K562 treated with DMSO at 1 percent for 4 hours (cell line): Measurements from ENCODE around the gene TUBG1. TPM values are rescaled to one million over a fixed set of nuclear protein-coding genes. Genes with fewer than 3 reads are reported as not detected.

Experiments
- total RNA-seq: library from RNA; unstranded; fragments of 300-600 nt; gene quantifications from 2 replicates; pipeline ENCODE4 v1.2.3, GENCODE V29; 2022; ENCODE audit not compliant: insufficient read depth

Gene TUBG1
- 113 and 129 TPM in 2 replicates for total RNA-seq

DNA sequence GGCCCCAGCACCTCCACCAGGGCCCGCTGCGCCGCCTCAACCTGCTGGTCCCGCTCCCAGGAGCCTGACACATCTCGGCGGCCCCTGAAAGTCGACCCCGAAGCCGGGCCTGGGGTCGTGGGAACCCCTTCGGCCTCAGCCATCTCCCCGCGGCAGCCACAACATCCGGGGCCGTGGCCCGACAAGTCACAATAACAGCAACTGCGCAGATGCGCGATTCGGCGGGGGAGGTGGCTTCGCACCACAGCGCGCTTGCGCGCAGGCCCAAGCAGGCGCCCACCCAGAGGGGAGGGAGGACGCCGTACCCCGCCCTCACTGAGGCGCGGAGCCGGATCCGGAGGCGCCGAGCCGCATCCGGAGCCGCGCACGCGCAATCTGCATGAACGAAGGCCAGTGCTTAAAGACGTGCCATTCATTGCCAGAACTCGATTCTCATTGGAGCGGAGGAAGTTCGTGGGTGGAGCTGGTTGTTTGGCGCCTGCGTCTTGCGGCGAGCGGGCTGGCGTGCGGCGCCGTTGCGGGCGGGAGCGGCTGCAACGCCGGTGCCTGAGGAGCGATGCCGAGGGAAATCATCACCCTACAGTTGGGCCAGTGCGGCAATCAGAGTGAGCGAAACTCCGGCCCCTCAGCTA is at the start of gene TUBG1, which contains the start of gene RETREG3:
Gene TUBG1 (plus strand): TSS at position 502 of the 632 bp plus-strand sequence. CDS start 55 bp downstream, at position 557.
Gene RETREG3 (minus strand): TSS at position 193 of the 632 bp plus-strand sequence. CDS start 50 bp downstream, at position 143.

DNA sequence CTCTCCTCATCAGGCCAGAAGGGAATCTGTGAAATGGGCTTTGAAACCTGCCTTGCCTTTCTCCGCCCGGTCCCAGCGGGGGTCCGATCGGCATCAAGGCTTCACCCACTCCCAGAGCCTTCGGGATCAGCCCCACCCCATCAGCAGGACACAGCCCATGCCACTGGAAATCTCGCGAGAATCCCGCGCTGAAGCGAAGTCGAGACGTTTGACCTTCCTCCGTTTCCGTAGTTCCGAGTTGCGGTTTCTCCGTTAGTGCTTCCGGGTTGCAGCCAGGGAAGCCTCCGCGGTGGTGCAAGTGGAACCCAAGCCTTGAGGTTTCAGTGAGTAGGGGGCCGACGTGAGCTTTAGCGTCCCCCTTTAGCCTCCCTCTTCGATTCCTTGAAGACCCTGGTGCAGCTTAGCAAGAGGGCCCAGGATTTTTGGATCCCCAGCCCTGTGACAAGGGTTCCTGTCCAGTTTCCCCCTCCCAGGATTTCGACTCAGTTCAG is 47.5 kb upstream of the TUBG1 start, which contains the start of gene COASY:
Gene COASY (plus strand): TSS at position 252 of the 491 bp plus-strand sequence. CDS start 475 bp downstream, outside the sequence.

DNA sequence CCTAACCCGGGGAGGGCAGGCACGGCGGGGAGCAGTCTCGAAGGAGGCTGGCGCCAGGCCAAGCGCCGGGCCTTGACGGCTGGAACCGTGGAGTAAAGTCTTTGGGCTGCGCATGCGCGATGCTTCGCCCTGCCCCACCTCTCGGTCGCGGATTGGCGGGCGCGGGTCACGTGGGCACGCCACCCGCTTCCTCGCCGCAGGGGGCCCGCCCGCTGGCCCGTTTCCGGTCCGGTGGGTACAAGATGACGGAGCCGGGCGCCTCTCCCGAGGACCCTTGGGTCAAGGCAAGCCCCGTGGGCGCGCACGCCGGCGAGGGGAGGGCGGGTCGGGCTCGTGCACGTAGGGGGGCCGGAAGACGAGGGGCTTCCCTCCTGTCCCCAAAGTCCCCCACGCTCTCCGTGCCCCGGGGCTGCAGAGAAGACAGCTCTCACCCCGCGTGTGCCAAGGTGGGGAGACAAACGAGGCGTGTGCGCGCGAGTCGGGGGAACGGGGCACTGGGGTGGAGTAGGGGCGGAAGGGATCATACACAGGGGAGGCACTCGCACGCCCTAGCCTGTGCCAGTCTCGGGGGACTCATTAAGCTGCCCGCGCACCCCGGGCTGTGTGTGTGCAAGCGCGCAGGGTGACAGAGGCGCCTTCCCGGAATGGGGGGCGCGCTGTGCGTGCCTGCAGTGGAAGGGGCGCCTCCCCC is 42.5 kb upstream of the TUBG1 start, which contains the start of gene MLX:
Gene MLX (plus strand): TSS at position 218 of the 691 bp plus-strand sequence. CDS start 25 bp downstream, at position 243.

DNA sequence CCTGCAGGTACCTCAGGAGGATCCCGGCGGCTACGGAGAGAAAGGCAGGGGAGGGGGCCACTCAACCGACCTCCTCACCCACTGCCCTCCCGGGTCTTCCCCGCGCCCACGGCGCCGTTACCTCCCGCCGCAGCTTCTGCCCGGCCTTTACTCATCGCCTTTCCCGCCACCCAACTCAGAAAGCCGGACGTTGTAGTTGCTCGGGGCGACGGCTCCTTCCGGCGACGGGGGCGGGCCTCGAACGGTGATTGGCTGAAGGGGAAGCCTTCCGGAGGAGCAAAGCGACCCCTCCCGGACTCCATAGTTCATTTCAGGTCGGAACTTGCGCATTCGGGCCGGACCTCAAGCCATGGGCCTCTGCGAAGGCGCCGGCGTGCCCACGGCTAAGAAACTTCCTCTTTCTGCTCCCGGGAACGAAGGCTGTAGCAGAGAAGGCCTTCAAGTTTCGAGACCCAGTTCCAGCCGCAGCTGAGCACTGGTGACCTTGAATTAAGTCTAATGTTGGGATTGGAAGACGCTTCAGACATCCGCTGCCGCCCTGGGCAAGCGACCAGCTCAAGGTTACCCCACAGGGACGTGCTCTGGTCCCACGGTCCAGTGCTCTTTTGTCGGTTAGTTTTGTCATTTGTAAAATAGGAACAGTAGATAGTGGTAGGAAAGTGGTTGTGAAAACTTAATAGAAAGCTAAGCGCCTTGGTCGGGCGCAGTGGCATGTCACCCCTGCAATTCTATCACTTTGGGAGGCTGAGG is 31.8 kb upstream of the TUBG1 start, which contains the start of gene PSMC3IP:
Gene PSMC3IP (minus strand): TSS at position 198 of the 750 bp plus-strand sequence. CDS start 43 bp downstream, at position 155.

DNA sequence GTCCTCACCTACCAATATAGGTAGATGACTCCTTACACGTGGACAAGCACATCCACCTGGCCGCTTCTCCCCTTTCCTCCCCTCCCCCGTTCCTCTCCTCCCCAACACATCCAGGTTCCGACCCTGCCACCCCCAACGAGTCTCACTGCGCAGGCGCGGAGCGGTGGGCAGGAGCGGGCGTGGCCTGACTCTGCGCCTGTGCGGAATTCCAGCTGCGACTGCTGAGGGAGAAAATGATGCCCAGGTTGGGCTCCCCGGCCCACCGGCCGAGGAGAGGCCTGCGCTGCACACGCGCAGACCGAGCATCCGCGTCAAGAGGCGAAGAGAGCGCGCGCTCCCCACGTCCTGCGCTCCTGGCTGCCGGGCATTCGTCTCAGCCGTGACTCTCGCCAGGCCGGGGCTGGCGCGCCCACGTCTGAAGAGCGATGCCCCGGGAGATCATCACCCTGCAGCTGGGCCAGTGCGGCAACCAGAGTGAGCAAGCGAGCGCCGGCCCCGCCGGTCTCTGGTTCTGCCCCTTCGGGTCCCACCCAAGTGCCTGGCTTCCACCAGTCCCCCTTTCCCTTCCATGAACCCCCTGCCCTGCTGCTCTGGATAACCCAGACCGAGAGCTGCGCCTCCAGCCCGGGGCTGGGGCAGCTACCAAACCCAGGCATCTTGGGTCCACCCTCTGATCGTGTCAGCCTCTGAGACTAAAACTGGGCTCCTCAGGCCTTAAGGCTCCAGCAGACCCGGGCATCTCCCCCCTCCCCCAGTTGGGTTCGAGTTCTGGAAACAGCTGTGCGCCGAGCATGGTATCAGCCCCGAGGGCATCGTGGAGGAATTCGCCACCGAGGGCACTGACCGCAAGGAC is 49.8 kb downstream of the TUBG1 start, which contains the start of gene TUBG2:
Gene TUBG2 (plus strand): TSS at position 206 of the 853 bp plus-strand sequence. CDS start 220 bp downstream, at position 426.

Other genes starting within 250 kb of the TUBG1 start
- 75.1 and 79.1 TPM in 2 replicates for gene STAT3, start 221.2 kb upstream of the TUBG1 start, total RNA-seq
- gene CAVIN1, start 186.4 kb upstream of the TUBG1 start, total RNA-seq, result 71.3 and 82.9 TPM in 2 replicates
- 52.6 and 60.6 TPM in 2 replicates for gene ATP6V0A1, start 150.8 kb upstream of the TUBG1 start, total RNA-seq
- gene NAGLU, start 73.4 kb upstream of the TUBG1 start, total RNA-seq, result 13.2 and 16.3 TPM in 2 replicates
- 7.7 and 8.1 TPM in 2 replicates for gene HSD17B1, start 56.8 kb upstream of the TUBG1 start, total RNA-seq
- gene COASY, start 47.5 kb upstream of the TUBG1 start, total RNA-seq, result 109 and 140 TPM in 2 replicates
- 31.3 and 35.0 TPM in 2 replicates for gene MLX, start 42.6 kb upstream of the TUBG1 start, total RNA-seq
- 52.8 and 68.2 TPM in 2 replicates for gene PSMC3IP, start 32.0 kb upstream of the TUBG1 start, total RNA-seq
- gene RETREG3, start 309 bp upstream of the TUBG1 start, total RNA-seq, result 19.3 and 21.9 TPM in 2 replicates
- gene TUBG2, start 49.6 kb downstream of the TUBG1 start, total RNA-seq, result not detected in 2 replicates
- 32.9 and 42.6 TPM in 2 replicates for gene PLEKHH3, start 67.3 kb downstream of the TUBG1 start, total RNA-seq
- 7.6 and 9.2 TPM in 2 replicates for gene CCR10, start 72.2 kb downstream of the TUBG1 start, total RNA-seq
- 1.3 and 3.1 TPM in 2 replicates for gene CNTNAP1, start 72.8 kb downstream of the TUBG1 start, total RNA-seq
- gene EZH1, start 135.4 kb downstream of the TUBG1 start, total RNA-seq, result 17.7 and 17.9 TPM in 2 replicates
- gene RAMP2, start 151.5 kb downstream of the TUBG1 start, total RNA-seq, result not detected in 2 replicates
- 93.6 and 122 TPM in 2 replicates for gene VPS25, start 163.8 kb downstream of the TUBG1 start, total RNA-seq
- 5.5 and 14.0 TPM in 2 replicates for gene WNK4, start 170.9 kb downstream of the TUBG1 start, total RNA-seq
- 45.6 and 46.7 TPM in 2 replicates for gene COA3, start 189.0 kb downstream of the TUBG1 start, total RNA-seq
- not detected in 2 replicates for gene CNTD1, start 189.2 kb downstream of the TUBG1 start, total RNA-seq
- 32.0 and 36.7 TPM in 2 replicates for gene BECN1, start 214.6 kb downstream of the TUBG1 start, total RNA-seq
- gene PSME3, start 223.7 kb downstream of the TUBG1 start, total RNA-seq, result 90.8 and 94.0 TPM in 2 replicates
- gene AOC2, start 234.9 kb downstream of the TUBG1 start, total RNA-seq, result 6.7 and 7.0 TPM in 2 replicates
- gene AOC3, start 241.5 kb downstream of the TUBG1 start, total RNA-seq, result 3.9 and 5.9 TPM in 2 replicates